ENCODE results near the gene CTCF. TPM values are rescaled to one million over a fixed set of nuclear protein-coding genes. Genes with fewer than 3 reads are reported as not detected.
A peak's percentile ranks its signal among the peaks of the same experiment; 100 is the strongest.

Gene CTCF
- total RNA-seq, 2 donors from 2014 or later = 61.3 to 74.6 TPM

GRCh38 chr16:67662653-67663010 lies 100.3 kb downstream of the CTCF start:
- Histone ChIP-seq H3K4me1 (ENCODE audit: control insufficient read depth, insufficient read depth, low read length) (peaks cover 8% of the 10 kb centered on the region), H3K4me3 (ENCODE audit: low read length) (no peak overlapping the region), H3K36me3 (ENCODE audit: control insufficient read depth, insufficient read depth, low read length) (peaks cover 19% of the 10 kb centered on the region), H3K9me3 (ENCODE audit: control insufficient read depth, low read length) (no peaks in the 10 kb centered on the region), H3K27ac (ENCODE audit: low read depth, low read length) (no peak overlapping the region), H3K9ac (ENCODE audit: extremely low read depth, low read length, poor library complexity, severe bottlenecking) (no peak overlapping the region), H3K27me3 (ENCODE audit: control insufficient read depth, insufficient read depth, low read length, poor library complexity, severe bottlenecking) (no peaks in the 10 kb centered on the region)
- H3K4me1 Mint-ChIP-seq = peaks cover 9% of the 10 kb centered on the region
- H3K9me3 Mint-ChIP-seq = no peaks in the 10 kb centered on the region
- DNase-seq = no peak
- no peak overlapping the region for H3K4me3 Mint-ChIP-seq
- peaks cover 13% of the 10 kb centered on the region for H3K36me3 Mint-ChIP-seq (ENCODE audit: low read depth)
- H3K27ac Mint-ChIP-seq = no peak overlapping the region
- TF ChIP-seq CTCF (conservative IDR thresholded peaks at IDR 0.05) = no peak
- peaks cover 6% of the 10 kb centered on the region for H3K27me3 Mint-ChIP-seq (ENCODE audit: insufficient read depth)

DNA sequence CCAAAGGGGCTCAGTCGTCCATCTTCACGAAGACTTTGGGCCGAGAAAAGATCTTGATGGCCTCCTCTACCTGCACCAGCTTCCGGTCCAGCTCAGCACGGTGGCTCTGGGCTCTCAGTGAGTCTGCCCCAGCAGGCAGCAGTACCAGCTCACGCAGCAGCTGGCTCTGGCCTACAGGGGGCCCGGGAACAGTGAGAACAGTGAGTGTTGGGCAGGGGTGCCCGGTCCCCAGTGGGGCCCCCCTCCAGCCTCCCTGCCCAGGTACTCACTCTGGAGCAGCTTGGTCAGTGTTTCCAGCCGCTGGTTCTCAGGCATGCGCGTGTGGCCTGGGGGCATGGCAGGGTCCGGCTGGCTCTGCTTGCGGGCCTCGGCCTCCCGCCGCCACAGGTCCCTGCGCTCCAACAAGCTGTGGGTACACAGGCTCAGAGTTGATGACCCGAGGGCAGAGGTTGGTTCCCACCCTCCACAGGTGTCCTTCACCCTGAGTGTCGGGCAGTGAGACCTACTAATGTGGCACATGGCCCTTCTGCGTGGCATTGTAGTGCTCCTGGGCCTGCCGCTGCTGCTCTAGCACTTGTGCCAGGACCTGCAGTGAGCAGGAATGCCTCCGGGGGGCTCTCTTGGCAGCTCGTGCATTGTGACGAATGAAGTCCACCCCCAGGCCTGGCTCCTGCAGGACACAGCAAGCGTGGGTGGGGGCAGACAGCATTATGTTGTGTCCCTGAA lies 101.0 kb downstream of the CTCF start:
- H3K27ac ChIP-seq (ENCODE audit: low read depth, low read length) = no peak overlapping the region
- H3K9me3 ChIP-seq (ENCODE audit: control insufficient read depth, low read length) = no peaks in the 10 kb centered on the region
- H3K27ac Mint-ChIP-seq = no peak overlapping the region
- peaks cover 9% of the 10 kb centered on the region for H3K4me1 Mint-ChIP-seq
- peak; percentile 69 for TF ChIP-seq CTCF (conservative IDR thresholded peaks at IDR 0.05)
- H3K27me3 Mint-ChIP-seq (ENCODE audit: insufficient read depth) = peaks cover 6% of the 10 kb centered on the region
- 80 to 82% methylated on average over 15 to 25 of the region's 25 CpGs for WGBS, 2 experiments (ENCODE audit: insufficient coverage in 1 of 2, insufficient read length in 1 of 2)
- no peak overlapping the region for H3K4me3 Mint-ChIP-seq
- no peaks in the 10 kb centered on the region for H3K9me3 Mint-ChIP-seq
- H3K4me1 ChIP-seq (ENCODE audit: control insufficient read depth, insufficient read depth, low read length) = peaks cover 8% of the 10 kb centered on the region
- no peak overlapping the region for H3K4me3 ChIP-seq (ENCODE audit: low read length)
- peaks cover 17% of the 10 kb centered on the region for H3K36me3 ChIP-seq (ENCODE audit: control insufficient read depth, insufficient read depth, low read length)
- peaks cover 13% of the 10 kb centered on the region for H3K36me3 Mint-ChIP-seq (ENCODE audit: low read depth)
- DNase-seq = peak; percentile 89
- no peak overlapping the region for H3K9ac ChIP-seq (ENCODE audit: extremely low read depth, low read length, poor library complexity, severe bottlenecking)
- no peaks in the 10 kb centered on the region for H3K27me3 ChIP-seq (ENCODE audit: control insufficient read depth, insufficient read depth, low read length, poor library complexity, severe bottlenecking)

- TF ChIP-seq CTCF (conservative IDR thresholded peaks at IDR 0.05) = peak; percentile 8
- Histone ChIP-seq H3K27ac (ENCODE audit: low read depth, low read length) (no peak overlapping the region), H3K4me3 (ENCODE audit: low read length) (no peak overlapping the region), H3K36me3 (ENCODE audit: control insufficient read depth, insufficient read depth, low read length) (peaks cover 12% of the 10 kb centered on the region), H3K9ac (ENCODE audit: extremely low read depth, low read length, poor library complexity, severe bottlenecking) (no peak overlapping the region), H3K4me1 (ENCODE audit: control insufficient read depth, insufficient read depth, low read length) (peaks cover 8% of the 10 kb centered on the region), H3K27me3 (ENCODE audit: control insufficient read depth, insufficient read depth, low read length, poor library complexity, severe bottlenecking) (no peaks in the 10 kb centered on the region), H3K9me3 (ENCODE audit: control insufficient read depth, low read length) (no peaks in the 10 kb centered on the region)
- Mint-ChIP-seq H3K27me3 (ENCODE audit: insufficient read depth) (peaks cover 6% of the 10 kb centered on the region), H3K4me3 (no peak overlapping the region), H3K36me3 (ENCODE audit: low read depth) (peaks cover 13% of the 10 kb centered on the region), H3K9me3 (no peaks in the 10 kb centered on the region), H3K27ac (peak overlapping the region; percentile 20), H3K4me1 (peaks cover 9% of the 10 kb centered on the region)
- no peak for DNase-seq
- WGBS, 2 experiments (ENCODE audit: insufficient coverage in 1 of 2, insufficient read length in 1 of 2) = 95 to 98% methylated on average over 5 to 6 of the region's 6 CpGs
Measured at GRCh38 chr16:67663877-67664222, 101.5 kb downstream of the CTCF start.

All from endodermal cell (in vitro differentiated cells).